NCI-H187 (cell line): Measurements from ENCODE around the gene CEACAM3.

Experiments used
- DNase-seq, 2 experiments: peaks; one replicate each; lab custom pipeline; 2025; lab: John Stamatoyannopoulos, UW

Gene CEACAM3

GRCh38 chr19:41844601-41845000, 48.2 kb downstream of the CEACAM3 start, which contains the start of gene LYPD4:
Gene LYPD4 (minus strand): TSS chr19:41844683. CDS start chr19:41839285, 5,398 bp downstream.
- DNase-seq = no peak

- DNase-seq = no peak
Measured at GRCh38 chr19:41845001-41845050, 48.4 kb downstream of the CEACAM3 start, which contains the start of gene DMRTC2. Gene DMRTC2 (plus strand): TSS chr19:41845042. CDS start chr19:41847429, 2,387 bp downstream.

DNA sequence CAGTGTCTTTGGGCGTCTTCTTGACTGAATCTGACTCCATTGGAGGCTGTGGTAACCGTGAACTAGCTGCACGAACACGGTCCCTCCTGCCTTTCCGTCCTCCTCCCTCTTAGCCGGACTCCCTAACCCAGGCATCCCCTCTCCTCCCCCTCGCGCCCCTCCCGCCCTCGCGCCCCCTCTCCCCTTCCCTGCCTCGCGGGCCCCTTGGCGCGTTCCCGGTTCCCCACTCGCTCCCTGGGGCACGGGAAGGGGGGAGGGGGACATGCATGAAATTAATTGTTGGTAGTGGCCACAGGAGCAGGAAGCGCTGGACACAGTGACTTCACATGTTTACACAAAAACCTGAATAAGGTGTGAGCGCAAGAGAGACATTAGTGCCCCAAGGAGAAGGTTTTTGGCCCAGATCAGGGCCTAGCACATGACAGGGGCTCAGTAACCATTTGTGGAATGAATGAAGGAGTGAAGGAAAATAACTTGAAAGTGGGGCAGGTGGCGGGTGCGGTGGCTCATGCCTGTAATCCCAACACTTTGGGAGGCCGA, 48.7 kb downstream of the CEACAM3 start:
- no peak for DNase-seq

DNA sequence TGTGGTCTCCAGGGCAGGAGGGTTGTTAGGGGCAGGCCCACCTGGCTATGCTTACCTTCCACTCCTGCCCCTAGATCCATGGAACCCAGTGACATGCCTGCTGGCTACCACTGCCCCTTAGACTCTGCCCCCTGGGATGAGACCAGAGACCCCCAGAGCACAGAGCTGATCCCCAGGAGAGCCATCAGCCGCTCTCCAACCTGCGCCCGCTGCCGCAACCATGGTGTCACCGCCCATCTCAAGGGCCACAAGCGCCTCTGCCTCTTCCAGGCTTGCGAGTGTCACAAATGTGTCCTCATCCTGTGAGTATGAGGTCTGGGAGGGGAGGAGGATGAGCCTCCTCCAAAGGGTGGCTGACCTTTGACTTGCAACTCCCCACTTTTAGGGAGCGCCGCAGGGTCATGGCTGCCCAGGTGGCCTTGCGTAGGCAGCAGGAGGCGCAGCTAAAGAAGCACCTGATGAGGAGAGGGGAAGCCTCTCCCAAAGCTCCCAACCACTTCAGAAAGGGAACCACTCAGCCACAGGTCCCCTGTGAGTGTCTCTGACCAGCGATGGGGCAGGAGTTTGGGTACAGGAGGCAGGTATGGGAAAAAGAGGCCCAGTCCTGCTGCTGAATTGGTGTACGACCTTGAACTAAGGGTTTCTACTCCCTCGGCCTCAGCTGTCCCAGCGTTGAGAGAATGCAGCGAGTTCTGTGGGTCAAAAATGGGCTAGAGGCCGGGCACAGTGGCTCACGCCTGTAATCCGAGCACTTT, 51.1 kb downstream of the CEACAM3 start:
- no peak for DNase-seq

DNA sequence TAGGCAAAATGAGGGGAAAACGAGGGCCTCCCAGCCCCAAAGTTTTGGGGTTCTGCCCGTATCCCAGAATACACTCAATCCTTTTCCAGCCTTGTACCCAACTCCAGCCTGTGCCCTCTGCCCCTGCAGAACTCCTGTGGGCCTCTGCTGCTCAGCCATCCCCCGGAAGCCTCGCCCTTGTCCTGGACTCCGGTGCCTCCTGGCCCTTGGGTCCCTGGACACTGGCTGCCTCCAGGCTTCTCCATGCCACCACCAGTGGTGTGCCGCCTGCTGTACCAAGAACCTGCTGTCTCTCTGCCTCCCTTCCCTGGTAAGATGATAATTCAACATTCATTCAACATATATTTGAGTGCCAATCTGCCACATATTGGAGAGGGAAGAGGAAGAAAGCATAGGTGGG, 52.3 kb downstream of the CEACAM3 start:
- DNase-seq = no peak

- DNase-seq = no peak
Measured at GRCh38 chr19:41849067-41849466, 52.7 kb downstream of the CEACAM3 start.

GRCh38 chr19:41850381-41850780, 54.0 kb downstream of the CEACAM3 start:
- no peak for DNase-seq

DNA sequence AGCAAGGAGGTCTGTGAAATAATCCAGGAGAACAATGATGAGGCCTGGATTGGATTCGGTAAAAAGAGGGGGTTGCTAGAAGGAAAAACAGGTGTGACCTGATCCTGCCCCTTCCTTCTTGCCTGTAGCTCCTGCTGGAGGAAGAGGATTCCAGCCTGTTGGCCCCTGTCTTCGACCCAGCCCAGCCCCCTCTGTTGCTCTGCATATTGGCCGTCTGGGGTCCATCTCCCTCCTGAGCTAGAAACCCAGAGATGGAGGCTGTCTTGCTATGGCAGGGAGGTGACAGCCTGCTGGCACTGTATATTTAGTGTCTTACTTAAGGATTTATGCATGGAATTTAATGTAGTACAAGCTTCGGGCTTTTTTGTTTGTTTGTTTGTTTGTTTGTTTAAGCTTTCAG, 55.1 kb downstream of the CEACAM3 start:
- no peak for DNase-seq

- DNase-seq = no peak
Measured at GRCh38 chr19:41853344-41853743, 57.0 kb downstream of the CEACAM3 start.

GRCh38 chr19:41853768-41854167, 57.4 kb downstream of the CEACAM3 start:
- no peak for DNase-seq

GRCh38 chr19:41859213-41859617, 62.8 kb downstream of the CEACAM3 start:
- DNase-seq = no peak

DNA sequence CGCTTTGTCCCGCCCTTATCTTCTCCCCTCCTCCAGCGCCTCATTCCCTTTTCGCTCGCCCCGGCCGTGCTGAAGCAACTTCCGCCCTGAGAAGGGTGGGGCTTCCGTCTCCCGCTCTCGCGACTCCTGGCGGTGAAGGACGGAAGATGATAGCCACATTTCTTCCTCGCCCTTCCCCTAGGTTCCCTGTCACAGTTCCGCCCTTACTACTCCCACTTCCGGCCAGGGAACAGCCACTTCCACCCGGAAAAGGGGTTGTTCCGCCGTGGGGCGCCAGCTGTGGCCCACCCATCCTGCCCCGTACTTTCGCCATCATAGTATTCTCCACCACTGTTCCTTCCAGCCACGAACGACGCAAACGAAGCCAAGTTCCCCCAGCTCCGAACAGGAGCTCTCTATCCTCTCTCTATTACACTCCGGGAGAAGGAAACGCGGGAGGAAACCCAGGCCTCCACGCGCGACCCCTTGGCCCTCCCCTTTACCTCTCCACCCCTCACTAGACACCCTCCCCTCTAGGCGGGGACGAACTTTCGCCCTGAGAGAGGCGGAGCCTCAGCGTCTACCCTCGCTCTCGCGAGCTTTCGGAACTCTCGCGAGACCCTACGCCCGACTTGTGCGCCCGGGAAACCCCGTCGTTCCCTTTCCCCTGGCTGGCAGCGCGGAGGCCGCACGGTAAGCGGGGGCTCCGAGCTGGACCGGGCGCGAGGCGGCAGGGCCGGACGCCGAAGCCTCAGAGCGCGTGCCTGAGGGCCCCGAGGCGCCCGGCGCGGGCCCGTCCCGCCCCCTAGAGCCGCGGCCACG, 63.4 kb downstream of the CEACAM3 start, which contains the start of gene RPS19:
Gene RPS19 (plus strand): TSS at position 638 of the 801 bp plus-strand sequence. CDS start 520 bp downstream, outside the sequence.
- peak; percentile 98 to 99 for DNase-seq

- DNase-seq = no peak
Measured at GRCh38 chr19:41860419-41861115, 64.2 kb downstream of the CEACAM3 start.
